HEK293 (cell line): ENCODE results near the gene GPR137C.

Experiments used
- CTCF ChIA-PET: fragments of 350-600 bp; formaldehyde crosslinking; extraction: SDS; loops from one replicate; lab custom pipeline; 2021; ENCODE audit warnings: antibody characterized with exemption; lab: Yijun Ruan, JAX
- POLR2A ChIA-PET: fragments of 300-600 bp; formaldehyde crosslinking; extraction: SDS; loops from one replicate; lab custom pipeline; 2020; ENCODE audit warnings: antibody characterized with exemption, inconsistent platforms; lab: Yijun Ruan, JAX
- H3K27ac ChIP-seq: fragments of 200-500 bp; sonication (Bioruptor generic); 2 replicates; pipeline ENCODE4 v1.5.1; 2014; ENCODE audit warnings: low read depth, low read length, control low read depth, inconsistent platforms; ENCODE audit errors: extremely low read depth
- H3K36me3 ChIP-seq, 2 experiments: fragments of 200-500 bp in 1 of 2; sonication (Bioruptor generic) in 1 of 2; 1 replicate in 1 of 2; 2 replicates in 1 of 2; pipeline ENCODE4 v1.5.1; 2014 to 2017; ENCODE audit warnings: inconsistent platforms in 2 of 2, low read length in 2 of 2; ENCODE audit not compliant: control insufficient read depth in 2 of 2, insufficient read depth in 1 of 2
- H3K4me1 ChIP-seq: fragments of 200-500 bp; sonication (Bioruptor generic); 2 replicates; pipeline ENCODE4 v1.5.1; 2014; ENCODE audit warnings: mild to moderate bottlenecking, low read length, inconsistent platforms; ENCODE audit not compliant: control insufficient read depth, insufficient read depth
- H3K4me3 ChIP-seq: 2 replicates; pipeline ENCODE4 v1.5.1; 2011; ENCODE audit warnings: low read depth, mild to moderate bottlenecking, control low read depth, low read length, moderate library complexity
- H3K9me3 ChIP-seq: fragments of 200-500 bp; sonication (Bioruptor generic); 2 replicates; pipeline ENCODE4 v1.5.1; 2014; ENCODE audit warnings: low read depth, low read length, inconsistent platforms; ENCODE audit not compliant: control insufficient read depth, insufficient read depth
- GLI2 ChIP-seq: fragments of 450-650 bp; formaldehyde crosslinking; IDR thresholded peaks from 2 replicates; pipeline ENCODE4; 2017; ENCODE audit warnings: missing biosample characterization, missing genetic modification characterization, low read depth, borderline replicate concordance
- HOXC10 ChIP-seq: sonication (generic); formaldehyde crosslinking; IDR thresholded peaks from 2 replicates; pipeline ENCODE4 v1.8.1; 2023; ENCODE audit warnings: mild to moderate bottlenecking, missing genetic modification reagents
- KLF16 ChIP-seq: fragments of 450-650 bp; formaldehyde crosslinking; IDR thresholded peaks from 2 replicates; pipeline ENCODE4 v1.5.1; 2017; ENCODE audit warnings: missing biosample characterization, missing genetic modification characterization
- MEIS1 ChIP-seq: sonication (generic); formaldehyde crosslinking; IDR thresholded peaks from 2 replicates; pipeline ENCODE4 v1.8.1; 2022; ENCODE audit warnings: missing genetic modification reagents, mild to moderate bottlenecking, borderline replicate concordance
- SCRT2 ChIP-seq: fragments of 450-650 bp; formaldehyde crosslinking; IDR thresholded peaks from 2 replicates; pipeline ENCODE4 v1.5.1; 2016; ENCODE audit warnings: missing biosample characterization, missing genetic modification characterization
- ZBTB1 ChIP-seq: fragments of 450-650 bp; formaldehyde crosslinking; IDR thresholded peaks from 2 replicates; pipeline ENCODE4 v1.5.1; 2016; ENCODE audit warnings: missing biosample characterization, missing genetic modification characterization
- ZNF132 ChIP-seq: fragments of 450-650 bp; formaldehyde crosslinking; IDR thresholded peaks from 2 replicates; pipeline ENCODE4 v1.5.1; 2017; ENCODE audit warnings: missing biosample characterization, missing genetic modification characterization, borderline replicate concordance
- ZNF133 ChIP-seq: fragments of 450-650 bp; formaldehyde crosslinking; IDR thresholded peaks from 2 replicates; pipeline ENCODE4 v1.5.1; 2016; ENCODE audit warnings: missing biosample characterization, missing genetic modification characterization
- ZNF169 ChIP-seq: fragments of 450-650 bp; formaldehyde crosslinking; IDR thresholded peaks from 2 replicates; pipeline ENCODE4 v1.5.1; 2016; ENCODE audit warnings: missing biosample characterization, missing genetic modification characterization
- ZNF24 ChIP-seq: fragments of 450-650 bp; formaldehyde crosslinking; IDR thresholded peaks from 2 replicates; pipeline ENCODE4 v1.5.1; 2016; ENCODE audit warnings: missing biosample characterization, missing genetic modification characterization
- ZNF302 ChIP-seq: fragments of 450-650 bp; formaldehyde crosslinking; IDR thresholded peaks from 2 replicates; pipeline ENCODE4 v1.5.1; 2016; ENCODE audit warnings: missing biosample characterization, missing genetic modification characterization, low read depth
- ZNF324 ChIP-seq: fragments of 450-650 bp; formaldehyde crosslinking; IDR thresholded peaks from 2 replicates; pipeline ENCODE4 v1.5.1; 2016; ENCODE audit warnings: missing biosample characterization, missing genetic modification characterization
- ZNF391 ChIP-seq: fragments of 450-650 bp; formaldehyde crosslinking; IDR thresholded peaks from 2 replicates; pipeline ENCODE4 v1.5.1; 2016; ENCODE audit warnings: low read depth, missing biosample characterization, missing genetic modification characterization, borderline replicate concordance
- ZNF529 ChIP-seq: fragments of 450-650 bp; formaldehyde crosslinking; IDR thresholded peaks from 2 replicates; pipeline ENCODE4 v1.5.1; 2017; ENCODE audit warnings: missing genetic modification characterization, missing biosample characterization; ENCODE audit not compliant: insufficient replicate concordance
- ZNF600 ChIP-seq: fragments of 450-650 bp; formaldehyde crosslinking; IDR thresholded peaks from 2 replicates; pipeline ENCODE4 v1.5.1; 2016; ENCODE audit warnings: missing biosample characterization, missing genetic modification characterization
- ZNF623 ChIP-seq: fragments of 450-650 bp; formaldehyde crosslinking; IDR thresholded peaks from 2 replicates; pipeline ENCODE4 v1.5.1; 2016; ENCODE audit warnings: missing biosample characterization, missing genetic modification characterization
- ZNF776 ChIP-seq: fragments of 450-650 bp; formaldehyde crosslinking; IDR thresholded peaks from 2 replicates; pipeline ENCODE4 v1.5.0; 2017; ENCODE audit warnings: missing biosample characterization, missing genetic modification characterization, borderline replicate concordance
- ZSCAN16 ChIP-seq: fragments of 450-650 bp; formaldehyde crosslinking; IDR thresholded peaks from 2 replicates; pipeline ENCODE4 v1.5.1; 2016; ENCODE audit warnings: missing biosample characterization, missing genetic modification characterization
- TF ChIP-seq, protein P1 (sequence below): fragments of 450-650 bp; formaldehyde crosslinking; IDR thresholded peaks from 2 replicates; pipeline ENCODE4 v1.5.1; 2016; ENCODE audit warnings: missing biosample characterization, missing genetic modification characterization
- TF ChIP-seq, protein P2 (sequence below): fragments of 450-650 bp; formaldehyde crosslinking; IDR thresholded peaks from 2 replicates; pipeline ENCODE4 v1.5.1; 2016; ENCODE audit warnings: missing biosample characterization, missing genetic modification characterization, low read depth
- TF ChIP-seq, protein P3 (sequence below): fragments of 450-650 bp; formaldehyde crosslinking; IDR thresholded peaks from 2 replicates; pipeline ENCODE4 v1.5.1; 2017; ENCODE audit warnings: missing biosample characterization, mild to moderate bottlenecking, missing genetic modification characterization, moderate library complexity
- TF ChIP-seq, protein P4 (sequence below): fragments of 450-650 bp; formaldehyde crosslinking; IDR thresholded peaks from 2 replicates; pipeline ENCODE4 v1.5.1; 2017; ENCODE audit warnings: missing biosample characterization, missing genetic modification characterization

Gene GPR137C

DNA sequence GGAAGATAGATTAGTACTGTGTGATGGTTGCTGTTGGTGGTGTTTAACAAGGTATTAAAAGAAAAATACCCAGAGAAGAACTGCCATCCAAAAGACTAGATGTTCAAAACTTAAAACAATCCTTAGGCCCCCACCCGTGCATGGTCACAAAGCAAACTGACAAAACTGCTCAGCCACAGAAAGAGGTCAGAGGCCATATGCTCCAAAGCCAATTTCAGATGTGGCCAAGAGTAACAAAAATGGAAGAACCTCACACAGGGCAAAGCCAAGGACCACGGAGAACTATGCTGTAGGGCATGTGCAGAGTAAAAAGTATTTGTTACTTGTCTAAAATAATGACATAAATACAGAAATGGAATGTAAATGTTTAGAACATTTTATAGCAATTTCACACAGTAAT is 5.6 kb upstream of the GPR137C start (continued):
- TF ChIP-seq, protein P1, sequence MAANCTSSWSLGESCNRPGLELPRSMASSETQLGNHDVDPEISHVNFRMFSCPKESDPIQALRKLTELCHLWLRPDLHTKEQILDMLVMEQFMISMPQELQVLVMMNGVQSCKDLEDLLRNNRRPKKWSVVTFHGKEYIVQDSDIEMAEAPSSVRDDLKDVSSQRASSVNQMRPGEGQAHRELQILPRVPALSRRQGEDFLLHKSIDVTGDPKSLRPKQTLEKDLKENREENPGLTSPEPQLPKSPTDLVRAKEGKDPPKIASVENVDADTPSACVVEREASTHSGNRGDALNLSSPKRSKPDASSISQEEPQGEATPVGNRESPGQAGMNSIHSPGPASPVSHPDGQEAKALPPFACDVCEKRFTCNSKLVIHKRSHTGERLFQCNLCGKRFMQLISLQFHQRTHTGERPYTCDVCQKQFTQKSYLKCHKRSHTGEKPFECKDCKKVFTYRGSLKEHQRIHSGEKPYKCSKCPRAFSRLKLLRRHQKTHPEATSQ (tag by site-specific recombination) = no peak
- no peak for TF ChIP-seq ZNF24 (tag by site-specific recombination)
- TF ChIP-seq MEIS1 (CRISPR knock-in tag) = no peak
- no peak for TF ChIP-seq HOXC10 (CRISPR knock-in tag)
- TF ChIP-seq ZNF391 (tag by site-specific recombination) = no peak
- no peak for TF ChIP-seq ZBTB1
- TF ChIP-seq ZNF529 = no peak
- no peak for TF ChIP-seq SCRT2 (tag by site-specific recombination)
- no peak for TF ChIP-seq ZSCAN16 (tag by site-specific recombination)

DNA sequence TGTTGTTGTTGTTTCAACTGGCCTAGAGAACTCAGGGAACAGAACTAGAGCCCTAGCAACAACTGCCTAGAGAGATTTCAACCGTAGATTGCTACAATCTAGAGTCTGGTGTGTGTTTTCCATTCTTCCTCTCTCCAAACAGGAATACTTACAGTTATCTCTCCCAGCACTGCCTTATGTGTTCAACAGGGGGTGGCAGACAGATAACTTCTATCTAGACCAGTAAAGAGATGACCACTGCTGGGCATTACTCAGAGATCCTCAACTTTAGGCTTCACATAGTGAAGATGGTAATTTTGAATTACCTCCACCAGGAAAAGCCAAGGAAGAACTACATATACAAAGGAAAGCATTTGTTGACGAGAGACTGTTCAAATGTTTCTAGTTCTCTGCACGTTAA is 5.1 kb upstream of the GPR137C start:
- Histone ChIP-seq H3K27ac (no peak overlapping the region), H3K4me3 (no peak overlapping the region), H3K36me3 (peaks cover 6 to 7% of the 10 kb centered on the region in 2 experiments; a peak in 2 of 3 replicates), H3K9me3 (no peaks in the 10 kb centered on the region), H3K4me1 (peaks cover 11% of the 10 kb centered on the region)
- TF ChIP-seq ZNF302 (tag by site-specific recombination) (no peak), ZNF169 (no peak), KLF16 (tag by site-specific recombination) (no peak), ZNF324 (no peak), ZNF623 (tag by site-specific recombination) (no peak), ZNF600 (tag by site-specific recombination) (no peak), ZNF776 (tag by site-specific recombination) (no peak), GLI2 (tag by site-specific recombination) (no peak), ZNF132 (tag by site-specific recombination) (no peak), ZNF133 (no peak)
- TF ChIP-seq, protein P2, sequence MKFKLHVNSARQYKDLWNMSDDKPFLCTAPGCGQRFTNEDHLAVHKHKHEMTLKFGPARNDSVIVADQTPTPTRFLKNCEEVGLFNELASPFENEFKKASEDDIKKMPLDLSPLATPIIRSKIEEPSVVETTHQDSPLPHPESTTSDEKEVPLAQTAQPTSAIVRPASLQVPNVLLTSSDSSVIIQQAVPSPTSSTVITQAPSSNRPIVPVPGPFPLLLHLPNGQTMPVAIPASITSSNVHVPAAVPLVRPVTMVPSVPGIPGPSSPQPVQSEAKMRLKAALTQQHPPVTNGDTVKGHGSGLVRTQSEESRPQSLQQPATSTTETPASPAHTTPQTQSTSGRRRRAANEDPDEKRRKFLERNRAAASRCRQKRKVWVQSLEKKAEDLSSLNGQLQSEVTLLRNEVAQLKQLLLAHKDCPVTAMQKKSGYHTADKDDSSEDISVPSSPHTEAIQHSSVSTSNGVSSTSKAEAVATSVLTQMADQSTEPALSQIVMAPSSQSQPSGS = no peak
- TF ChIP-seq, protein P3, sequence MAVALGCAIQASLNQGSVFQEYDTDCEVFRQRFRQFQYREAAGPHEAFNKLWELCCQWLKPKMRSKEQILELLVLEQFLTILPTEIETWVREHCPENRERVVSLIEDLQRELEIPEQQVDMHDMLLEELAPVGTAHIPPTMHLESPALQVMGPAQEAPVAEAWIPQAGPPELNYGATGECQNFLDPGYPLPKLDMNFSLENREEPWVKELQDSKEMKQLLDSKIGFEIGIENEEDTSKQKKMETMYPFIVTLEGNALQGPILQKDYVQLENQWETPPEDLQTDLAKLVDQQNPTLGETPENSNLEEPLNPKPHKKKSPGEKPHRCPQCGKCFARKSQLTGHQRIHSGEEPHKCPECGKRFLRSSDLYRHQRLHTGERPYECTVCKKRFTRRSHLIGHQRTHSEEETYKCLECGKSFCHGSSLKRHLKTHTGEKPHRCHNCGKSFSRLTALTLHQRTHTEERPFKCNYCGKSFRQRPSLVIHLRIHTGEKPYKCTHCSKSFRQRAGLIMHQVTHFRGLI = no peak
- TF ChIP-seq, protein P4, sequence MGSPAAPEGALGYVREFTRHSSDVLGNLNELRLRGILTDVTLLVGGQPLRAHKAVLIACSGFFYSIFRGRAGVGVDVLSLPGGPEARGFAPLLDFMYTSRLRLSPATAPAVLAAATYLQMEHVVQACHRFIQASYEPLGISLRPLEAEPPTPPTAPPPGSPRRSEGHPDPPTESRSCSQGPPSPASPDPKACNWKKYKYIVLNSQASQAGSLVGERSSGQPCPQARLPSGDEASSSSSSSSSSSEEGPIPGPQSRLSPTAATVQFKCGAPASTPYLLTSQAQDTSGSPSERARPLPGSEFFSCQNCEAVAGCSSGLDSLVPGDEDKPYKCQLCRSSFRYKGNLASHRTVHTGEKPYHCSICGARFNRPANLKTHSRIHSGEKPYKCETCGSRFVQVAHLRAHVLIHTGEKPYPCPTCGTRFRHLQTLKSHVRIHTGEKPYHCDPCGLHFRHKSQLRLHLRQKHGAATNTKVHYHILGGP (tag by site-specific recombination) = no peak
- CTCF ChIA-PET = no interaction called here
- POLR2A ChIA-PET = no interaction called here
